ENCODE measurements around the gene LGSN. TPM values are rescaled to one million over a fixed set of nuclear protein-coding genes. Genes with fewer than 3 reads are reported as not detected.
"Not testable (repeated sequence)": the region's sequence is repeated elsewhere in the genome, so short reads cannot be mapped to it uniquely, and the experiment has no call there.

LGSN gene
- total RNA-seq, 6 experiments from 2014 or later, result 0.09 to 1.7 (median 1.00) TPM; not detected in 2

DNA sequence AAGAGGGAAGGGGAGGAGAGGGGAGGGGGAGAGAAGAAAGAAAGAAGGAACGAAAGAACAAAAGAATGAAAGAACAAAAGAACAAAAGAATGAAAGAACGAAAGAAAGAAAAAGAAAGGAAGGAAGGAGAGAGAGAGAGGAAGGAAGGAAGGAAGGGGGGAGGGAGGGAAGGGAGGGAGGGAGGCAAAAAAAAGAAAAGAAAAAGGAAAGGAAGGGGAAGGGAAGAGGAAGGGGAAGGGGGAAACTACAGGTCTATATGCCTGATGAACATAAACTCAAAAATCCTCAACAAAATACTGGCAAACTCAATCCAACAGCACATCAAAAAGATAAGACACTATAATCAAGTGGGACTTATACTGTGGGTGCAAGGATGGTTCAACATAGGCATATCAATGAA lies 13.7 kb upstream of the LGSN start:
- DNase-seq, result no peak
- H3K27ac ChIP-seq, result no peak overlapping the region
- H3K4me3 ChIP-seq, result no peak overlapping the region
- H3K36me3 ChIP-seq, result no peaks in the 10 kb centered on the region
- intact Hi-C loops (cut with DNase I), result no loop called here
- WGBS (ENCODE audit: insufficient coverage, low coverage, low lambda C conversion rate, missing lambda C conversion rate), result 71% methylated on average over 2 of the region's 2 CpGs
- no peaks in the 10 kb centered on the region for H3K9me3 ChIP-seq
- ATAC-seq, result no peak
- H3K4me1 ChIP-seq, result no peaks in the 10 kb centered on the region
- H3K27me3 ChIP-seq, result no peaks in the 10 kb centered on the region
- TF ChIP-seq POLR2A (IDR thresholded peaks at IDR 0.05), result no peak
- TF ChIP-seq, protein P1, sequence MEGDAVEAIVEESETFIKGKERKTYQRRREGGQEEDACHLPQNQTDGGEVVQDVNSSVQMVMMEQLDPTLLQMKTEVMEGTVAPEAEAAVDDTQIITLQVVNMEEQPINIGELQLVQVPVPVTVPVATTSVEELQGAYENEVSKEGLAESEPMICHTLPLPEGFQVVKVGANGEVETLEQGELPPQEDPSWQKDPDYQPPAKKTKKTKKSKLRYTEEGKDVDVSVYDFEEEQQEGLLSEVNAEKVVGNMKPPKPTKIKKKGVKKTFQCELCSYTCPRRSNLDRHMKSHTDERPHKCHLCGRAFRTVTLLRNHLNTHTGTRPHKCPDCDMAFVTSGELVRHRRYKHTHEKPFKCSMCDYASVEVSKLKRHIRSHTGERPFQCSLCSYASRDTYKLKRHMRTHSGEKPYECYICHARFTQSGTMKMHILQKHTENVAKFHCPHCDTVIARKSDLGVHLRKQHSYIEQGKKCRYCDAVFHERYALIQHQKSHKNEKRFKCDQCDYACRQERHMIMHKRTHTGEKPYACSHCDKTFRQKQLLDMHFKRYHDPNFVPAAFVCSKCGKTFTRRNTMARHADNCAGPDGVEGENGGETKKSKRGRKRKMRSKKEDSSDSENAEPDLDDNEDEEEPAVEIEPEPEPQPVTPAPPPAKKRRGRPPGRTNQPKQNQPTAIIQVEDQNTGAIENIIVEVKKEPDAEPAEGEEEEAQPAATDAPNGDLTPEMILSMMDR (IDR thresholded peaks at IDR 0.05), result no peak

DNA sequence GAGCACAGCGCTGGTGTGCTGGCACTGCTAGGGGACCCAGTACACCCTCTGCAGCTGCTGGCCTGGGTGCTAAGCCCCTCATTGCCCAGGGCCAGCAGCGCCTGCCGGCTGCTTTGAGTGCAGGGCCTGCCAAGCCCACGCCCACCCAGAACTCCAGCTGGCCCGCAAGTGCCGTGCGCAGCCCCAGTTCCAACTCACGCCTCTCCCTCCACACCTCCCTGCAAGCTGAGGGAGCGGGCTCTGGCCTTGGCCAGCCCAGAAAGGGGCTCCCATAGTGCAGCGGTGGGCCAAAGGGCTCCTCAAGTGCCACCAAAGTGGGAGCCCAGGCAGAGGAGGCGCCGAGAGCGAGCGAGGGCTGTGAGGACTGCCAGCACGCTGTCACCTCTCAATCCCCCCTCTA lies 6.8 kb upstream of the LGSN start:
- intact Hi-C loops (cut with DNase I); H3K9me3 ChIP-seq; H3K4me1 ChIP-seq; H3K36me3 ChIP-seq; H3K27ac ChIP-seq; DNase-seq; H3K27me3 ChIP-seq; H3K4me3 ChIP-seq; ATAC-seq: not testable (repeated sequence)
- WGBS (ENCODE audit: insufficient coverage, low coverage, low lambda C conversion rate, missing lambda C conversion rate), result no CpG with 5 or more reads among the region's 15 CpGs

DNA sequence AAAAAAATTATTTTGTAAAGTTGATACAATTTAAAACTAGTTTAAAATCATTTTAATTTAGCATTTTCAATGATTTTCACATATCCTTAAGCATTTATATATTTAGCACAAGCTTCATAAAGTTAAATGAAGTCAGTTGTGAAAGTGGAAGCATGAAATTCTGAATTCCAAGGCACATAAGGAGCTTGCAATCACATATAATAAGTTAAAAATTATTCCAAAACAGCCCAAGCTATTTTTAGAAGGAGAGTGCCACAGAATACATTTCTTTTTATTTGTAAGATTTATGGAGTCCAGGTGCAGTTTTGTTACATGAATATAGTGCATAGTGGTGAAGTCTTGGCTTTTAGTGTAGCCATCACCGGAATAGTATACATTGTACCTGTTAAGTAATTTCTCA lies 3.2 kb upstream of the LGSN start:
- TF ChIP-seq, protein P1 (IDR thresholded peaks at IDR 0.05), result no peak
- TF ChIP-seq POLR2A (IDR thresholded peaks at IDR 0.05), result no peak
- WGBS (ENCODE audit: insufficient coverage, low coverage, low lambda C conversion rate, missing lambda C conversion rate), result 91% methylated on average over 1 of the region's 1 CpG
- Histone ChIP-seq H3K4me1 (no peaks in the 10 kb centered on the region), H3K36me3 (no peaks in the 10 kb centered on the region), H3K27ac (no peak overlapping the region), H3K9me3 (no peaks in the 10 kb centered on the region), H3K27me3 (no peaks in the 10 kb centered on the region), H3K4me3 (no peak overlapping the region)
- DNase-seq (no peak), ATAC-seq (no peak)
- intact Hi-C loops (cut with DNase I), result no loop called here

DNA sequence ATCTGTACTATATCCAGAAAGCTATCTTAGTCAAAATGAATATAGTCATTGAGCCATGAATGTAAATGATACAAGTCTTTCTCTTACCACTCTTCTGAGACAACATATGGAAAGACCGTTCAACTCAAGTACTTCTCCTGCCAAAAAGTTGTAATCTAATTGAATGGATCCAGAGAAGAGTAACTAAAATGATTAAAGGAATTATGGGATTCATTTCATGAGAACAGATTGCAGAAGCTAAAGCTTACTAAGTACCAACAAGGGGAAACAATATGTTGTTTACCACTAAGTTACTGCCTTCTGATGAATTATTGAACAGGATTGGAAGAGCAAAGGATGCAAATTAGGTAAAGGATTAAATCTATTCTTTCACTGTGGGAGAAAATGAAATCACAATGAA lies 2.0 kb upstream of the LGSN start:
- Histone ChIP-seq H3K4me3 (no peak overlapping the region), H3K4me1 (no peaks in the 10 kb centered on the region), H3K27me3 (no peaks in the 10 kb centered on the region), H3K36me3 (no peaks in the 10 kb centered on the region), H3K9me3 (no peaks in the 10 kb centered on the region), H3K27ac (no peak overlapping the region)
- intact Hi-C loops (cut with DNase I), result no loop called here
- WGBS (ENCODE audit: insufficient coverage, low coverage, low lambda C conversion rate, missing lambda C conversion rate), result 65% methylated on average over 1 of the region's 1 CpG
- ATAC-seq (no peak), DNase-seq (no peak)
- TF ChIP-seq POLR2A (IDR thresholded peaks at IDR 0.05), result no peak

DNA sequence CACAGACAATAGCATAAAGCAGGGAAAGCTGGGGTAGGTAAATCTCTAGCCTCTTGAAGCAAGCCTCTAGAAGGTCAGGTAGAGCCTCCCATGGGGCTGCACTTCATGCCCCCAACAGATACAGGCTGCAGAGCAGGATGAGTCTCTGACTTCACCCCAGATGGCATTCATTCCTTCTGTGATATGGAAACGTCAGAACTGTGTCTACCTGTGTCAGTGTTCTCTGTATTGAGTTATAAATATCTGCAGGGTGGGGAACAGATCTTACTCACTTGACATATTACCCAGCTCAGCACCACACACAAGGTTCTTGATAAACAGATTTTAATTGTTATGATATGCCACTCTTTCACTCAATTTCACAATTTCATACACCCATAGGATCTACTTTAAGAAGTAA lies 2.1 kb downstream of the LGSN start:
- no peak overlapping the region for H3K27ac ChIP-seq
- intact Hi-C loops (cut with DNase I), result no loop called here
- DNase-seq (no peak), ATAC-seq (no peak)
- H3K4me3 ChIP-seq, result no peak overlapping the region
- no CpG with 5 or more reads among the region's 1 CpG for WGBS (ENCODE audit: insufficient coverage, low coverage, low lambda C conversion rate, missing lambda C conversion rate)
- no peaks in the 10 kb centered on the region for H3K27me3 ChIP-seq
- no peaks in the 10 kb centered on the region for H3K36me3 ChIP-seq
- no peaks in the 10 kb centered on the region for H3K9me3 ChIP-seq
- TF ChIP-seq, protein P1 (IDR thresholded peaks at IDR 0.05), result no peak
- no peak for TF ChIP-seq POLR2A (IDR thresholded peaks at IDR 0.05)
- H3K4me1 ChIP-seq, result no peaks in the 10 kb centered on the region

DNA sequence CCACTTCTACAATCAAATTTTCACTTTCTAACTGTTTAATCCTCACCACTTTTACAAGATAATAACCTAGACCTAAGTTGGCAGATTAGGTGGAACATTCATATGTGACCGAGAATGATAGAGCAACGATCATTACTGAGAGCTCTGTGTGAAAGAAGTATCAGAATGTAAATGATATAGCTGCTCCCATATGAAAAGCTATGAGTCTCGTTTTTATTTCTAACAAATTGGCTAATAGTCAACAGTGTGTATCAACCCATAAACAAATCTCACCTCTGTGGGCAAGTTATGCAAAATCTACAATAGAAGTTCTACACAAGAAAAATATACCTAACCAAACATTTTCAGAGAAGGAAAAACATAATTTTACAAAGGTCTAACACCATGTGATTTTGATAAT lies 3.7 kb downstream of the LGSN start:
- no peak for TF ChIP-seq POLR2A (IDR thresholded peaks at IDR 0.05)
- TF ChIP-seq, protein P1 (IDR thresholded peaks at IDR 0.05), result no peak
- DNase-seq, result no peak
- Histone ChIP-seq H3K4me1 (no peaks in the 10 kb centered on the region), H3K36me3 (no peaks in the 10 kb centered on the region), H3K27ac (no peak overlapping the region), H3K9me3 (no peaks in the 10 kb centered on the region), H3K27me3 (no peaks in the 10 kb centered on the region), H3K4me3 (no peak overlapping the region)
- WGBS (ENCODE audit: insufficient coverage, low coverage, low lambda C conversion rate, missing lambda C conversion rate), result 80% methylated on average over 3 of the region's 3 CpGs
- ATAC-seq, result no peak
- intact Hi-C loops (cut with DNase I), result no loop called here

Data from right lobe of liver (tissue), 6 donors.